22Rv1 (cell line): ENCODE results near the gene DPF3.

Source experiments
- ZFX ChIP-seq: fragments of 450-650 bp; IDR thresholded peaks from 2 replicates; pipeline ENCODE4 v1.6.1; 2017; ENCODE audit warnings: antibody characterized with exemption, borderline replicate concordance
- TF ChIP-seq, protein P1 (sequence below): fragments of 450-650 bp; IDR thresholded peaks from 2 replicates; pipeline ENCODE4 v1.5.1; 2017; ENCODE audit warnings: mild to moderate bottlenecking

DNA sequence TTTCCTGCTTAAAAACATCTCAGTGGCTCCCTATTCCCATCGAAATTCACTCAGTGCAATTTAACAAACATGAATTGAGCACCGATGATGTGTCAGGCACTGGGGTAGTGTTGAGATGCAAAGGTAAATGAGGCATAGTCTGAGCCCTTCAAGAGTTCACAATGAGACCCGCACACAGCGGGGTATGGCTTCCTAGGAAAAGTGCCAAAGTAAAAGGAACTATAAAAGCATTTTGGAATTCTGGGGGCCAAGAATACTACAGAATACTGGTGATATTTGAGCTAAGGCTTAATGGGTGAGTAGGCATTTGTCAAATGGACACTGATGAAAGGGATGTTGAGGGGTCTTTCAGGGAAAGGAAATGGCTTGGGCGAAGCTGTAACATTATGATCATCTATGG lies 315.4 kb downstream of the DPF3 start:
- TF ChIP-seq, protein P1, sequence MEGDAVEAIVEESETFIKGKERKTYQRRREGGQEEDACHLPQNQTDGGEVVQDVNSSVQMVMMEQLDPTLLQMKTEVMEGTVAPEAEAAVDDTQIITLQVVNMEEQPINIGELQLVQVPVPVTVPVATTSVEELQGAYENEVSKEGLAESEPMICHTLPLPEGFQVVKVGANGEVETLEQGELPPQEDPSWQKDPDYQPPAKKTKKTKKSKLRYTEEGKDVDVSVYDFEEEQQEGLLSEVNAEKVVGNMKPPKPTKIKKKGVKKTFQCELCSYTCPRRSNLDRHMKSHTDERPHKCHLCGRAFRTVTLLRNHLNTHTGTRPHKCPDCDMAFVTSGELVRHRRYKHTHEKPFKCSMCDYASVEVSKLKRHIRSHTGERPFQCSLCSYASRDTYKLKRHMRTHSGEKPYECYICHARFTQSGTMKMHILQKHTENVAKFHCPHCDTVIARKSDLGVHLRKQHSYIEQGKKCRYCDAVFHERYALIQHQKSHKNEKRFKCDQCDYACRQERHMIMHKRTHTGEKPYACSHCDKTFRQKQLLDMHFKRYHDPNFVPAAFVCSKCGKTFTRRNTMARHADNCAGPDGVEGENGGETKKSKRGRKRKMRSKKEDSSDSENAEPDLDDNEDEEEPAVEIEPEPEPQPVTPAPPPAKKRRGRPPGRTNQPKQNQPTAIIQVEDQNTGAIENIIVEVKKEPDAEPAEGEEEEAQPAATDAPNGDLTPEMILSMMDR: no peak
- TF ChIP-seq ZFX: no peak
